HG03064 (cell line): ENCODE data around the gene SLC29A1.
"Not testable (repeated sequence)": the region's sequence is repeated elsewhere in the genome, so short reads cannot be mapped to it uniquely, and the experiment has no call there.

Source experiments
- ATAC-seq: cut with Tn5 transposase; IDR thresholded peaks from one replicate; pipeline ENCODE4 v1.9.1; 2021; ENCODE audit warnings: low read depth; ENCODE audit not compliant: unreplicated experiment

The SLC29A1 gene

DNA sequence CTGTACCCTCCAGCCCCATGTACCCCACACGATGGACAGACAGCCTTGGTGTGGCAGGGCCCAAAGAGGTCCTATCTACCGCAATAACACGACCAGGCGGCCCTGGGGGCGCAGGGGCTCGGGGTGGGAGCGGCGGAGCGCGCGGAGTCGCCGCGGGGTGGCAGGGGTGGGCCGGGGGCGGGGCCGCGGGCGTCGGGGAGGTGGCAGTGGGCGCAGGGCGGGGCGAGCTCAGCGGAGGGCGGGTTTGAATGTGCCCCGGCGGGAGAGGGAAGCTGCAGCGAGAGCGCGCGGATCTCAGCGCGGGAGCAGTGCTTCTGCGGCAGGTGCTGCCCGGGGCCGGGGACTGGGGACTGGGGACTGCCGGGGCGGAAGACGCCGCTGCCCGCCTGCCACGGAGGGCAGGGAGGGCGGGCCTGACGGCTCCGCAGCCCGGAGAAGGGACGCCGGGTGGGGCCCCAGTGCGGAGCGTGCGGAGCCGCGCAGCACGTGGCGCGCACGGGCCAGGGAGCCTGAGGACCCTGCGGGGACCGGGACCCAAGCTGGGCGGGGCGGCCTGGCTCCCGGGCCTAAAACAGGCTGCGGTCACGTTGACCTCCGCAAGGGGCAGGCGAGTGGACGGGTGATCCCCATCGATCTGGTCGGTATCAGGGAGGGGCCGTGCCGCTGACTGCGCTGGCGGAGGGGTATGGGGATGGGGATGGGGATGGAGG lies at the start of gene SLC29A1:
Gene SLC29A1 (plus strand): TSS at position 277 of the 710 bp plus-strand sequence. CDS start 3,719 bp downstream, outside the sequence.
- ATAC-seq = peak; percentile 44

GRCh38 chr6:44176130-44176761 lies 47.1 kb upstream of the SLC29A1 start:
- ATAC-seq = no peak

- peak; percentile 57 for ATAC-seq
These were observed 46.5 kb upstream of the SLC29A1 start for GRCh38 chr6:44176762-44177509.

- no peak for ATAC-seq
These were observed 45.5 kb upstream of the SLC29A1 start for GRCh38 chr6:44177691-44178423.

DNA sequence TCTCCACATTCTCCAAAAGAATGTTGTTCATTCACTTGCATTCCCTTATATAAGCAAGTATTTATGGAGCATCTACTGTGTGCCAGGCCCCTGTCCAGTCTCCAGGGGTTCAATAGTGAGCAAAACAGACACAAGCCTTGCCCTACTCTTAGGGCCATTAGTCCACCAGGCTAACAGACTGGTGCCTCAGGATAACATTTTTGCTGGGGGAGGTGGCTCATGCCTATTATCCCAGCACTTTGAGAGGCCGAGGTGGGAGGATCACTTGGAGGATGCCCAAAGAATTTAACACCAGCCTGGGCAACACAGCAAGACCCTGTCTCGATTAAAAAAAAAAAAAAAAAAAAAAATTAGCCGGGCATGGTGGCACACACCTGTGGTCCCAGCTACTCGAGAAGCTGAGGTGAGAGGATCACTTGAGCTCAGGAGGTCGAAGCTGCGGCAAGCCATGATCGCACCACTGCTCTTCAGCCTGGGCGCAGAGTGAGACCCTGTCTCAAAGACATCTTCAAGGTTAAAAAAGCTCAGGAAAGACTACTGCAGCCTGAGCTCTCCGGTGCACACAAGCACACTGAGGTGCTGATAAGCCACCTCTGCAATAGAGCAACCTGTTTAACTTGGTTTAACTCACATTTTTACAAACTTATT lies 44.8 kb upstream of the SLC29A1 start:
- no peak for ATAC-seq

- no peak for ATAC-seq
These were observed 44.3 kb upstream of the SLC29A1 start for GRCh38 chr6:44179072-44179536.

- no peak for ATAC-seq
These were observed 43.7 kb upstream of the SLC29A1 start for GRCh38 chr6:44179648-44180047.

DNA sequence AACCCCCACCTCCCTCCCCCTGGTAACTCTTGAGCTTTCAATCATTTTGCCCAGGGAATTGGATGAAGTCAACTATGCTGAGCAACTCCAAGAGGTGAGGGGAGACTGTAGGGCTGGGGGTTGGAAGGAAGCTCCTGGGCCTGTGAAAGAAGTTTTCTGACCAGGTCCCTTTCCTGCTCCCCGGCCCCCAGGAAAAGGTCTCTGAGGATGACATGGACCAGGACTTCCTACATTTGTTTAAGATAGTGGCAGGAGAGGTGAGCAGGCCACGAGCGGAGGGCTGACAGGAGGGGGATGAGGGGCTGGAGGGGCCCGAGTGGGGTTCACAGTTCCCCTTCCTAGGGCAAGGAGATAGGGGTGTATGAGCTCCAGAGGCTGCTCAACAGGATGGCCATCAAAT lies 43.0 kb upstream of the SLC29A1 start:
- ATAC-seq = no peak

DNA sequence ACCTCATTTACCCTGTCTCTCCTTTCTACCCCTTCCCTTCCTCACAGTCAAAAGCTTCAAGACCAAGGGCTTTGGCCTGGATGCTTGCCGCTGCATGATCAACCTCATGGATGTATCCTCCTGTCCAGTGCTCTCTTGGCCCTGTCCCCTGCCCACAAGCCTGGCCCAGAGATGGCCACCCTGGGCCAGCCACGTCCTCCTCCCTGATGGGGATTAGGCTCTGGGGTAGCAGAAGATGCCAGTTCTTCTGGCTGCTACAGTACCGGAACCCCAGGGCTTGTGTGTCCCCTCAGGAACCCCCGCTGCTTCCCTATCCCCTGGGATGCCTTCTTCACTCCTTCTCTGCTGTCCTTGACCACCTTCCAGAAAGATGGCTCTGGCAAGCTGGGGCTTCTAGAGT lies 42.5 kb upstream of the SLC29A1 start:
- no peak for ATAC-seq

- not testable (repeated sequence) for ATAC-seq
These were observed 41.6 kb upstream of the SLC29A1 start for GRCh38 chr6:44181784-44182183.

DNA sequence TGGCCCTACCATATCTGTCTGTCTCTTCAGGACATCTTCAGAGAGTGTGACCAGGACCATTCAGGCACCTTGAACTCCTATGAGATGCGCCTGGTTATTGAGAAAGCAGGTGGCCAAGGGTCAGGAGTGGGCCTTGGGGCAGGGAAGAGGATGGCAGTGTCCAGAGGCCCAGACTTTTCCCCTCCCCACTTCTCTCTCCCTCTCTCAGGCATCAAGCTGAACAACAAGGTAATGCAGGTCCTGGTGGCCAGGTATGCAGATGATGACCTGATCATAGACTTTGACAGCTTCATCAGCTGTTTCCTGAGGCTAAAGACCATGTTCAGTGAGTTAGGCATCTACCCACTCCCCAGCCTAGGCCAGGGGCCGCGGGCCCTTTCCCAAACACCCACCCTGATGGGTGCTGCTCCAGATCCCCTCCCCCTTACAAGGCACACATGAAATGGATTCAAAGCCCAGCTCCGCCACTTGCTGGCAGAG lies 40.4 kb upstream of the SLC29A1 start:
- no peak for ATAC-seq

DNA sequence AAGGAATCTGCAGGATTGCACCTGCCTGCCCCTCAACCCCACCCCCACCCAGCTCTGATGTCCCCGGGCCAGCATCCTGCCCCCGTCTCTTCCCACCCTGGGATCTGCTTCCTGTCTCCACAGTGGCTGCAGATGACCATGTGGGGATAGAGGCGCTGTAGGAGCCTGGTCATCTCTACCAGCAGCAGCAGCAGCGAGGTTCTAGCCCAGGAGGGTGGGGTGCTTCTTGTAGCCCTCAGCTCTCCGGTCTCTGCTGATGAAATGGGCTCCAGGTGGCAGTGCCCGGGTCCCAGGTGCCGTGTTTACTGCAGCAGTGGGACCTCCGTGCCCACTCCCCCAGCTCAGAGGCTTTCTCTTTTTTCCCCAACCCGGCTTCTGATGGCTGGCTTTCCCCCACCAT lies 39.6 kb upstream of the SLC29A1 start:
- ATAC-seq = no peak

DNA sequence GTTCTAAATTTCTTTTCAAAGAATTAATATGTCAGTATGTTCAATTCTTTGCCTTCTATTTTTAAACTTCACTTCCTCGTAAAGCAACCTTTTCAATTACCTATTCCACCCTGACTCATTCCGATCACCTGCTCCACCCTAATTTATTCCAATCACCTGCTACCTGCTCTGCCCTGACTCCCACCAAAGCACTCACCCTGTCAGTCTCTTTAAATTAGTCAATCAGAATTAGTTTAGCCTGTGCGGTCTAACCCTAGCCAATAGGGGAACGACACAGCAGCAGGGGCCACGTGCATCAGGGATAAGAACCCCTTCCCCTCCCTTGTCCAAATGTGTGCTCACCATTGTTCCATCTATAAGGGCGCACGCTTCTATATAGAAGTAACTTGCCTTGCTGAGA lies 38.0 kb upstream of the SLC29A1 start:
- not testable (repeated sequence) for ATAC-seq

GRCh38 chr6:44185953-44186634 lies 37.3 kb upstream of the SLC29A1 start:
- ATAC-seq = no peak

GRCh38 chr6:44186635-44187025 lies 36.8 kb upstream of the SLC29A1 start:
- no peak for ATAC-seq

GRCh38 chr6:44188819-44189218 lies 34.6 kb upstream of the SLC29A1 start:
- ATAC-seq = no peak

DNA sequence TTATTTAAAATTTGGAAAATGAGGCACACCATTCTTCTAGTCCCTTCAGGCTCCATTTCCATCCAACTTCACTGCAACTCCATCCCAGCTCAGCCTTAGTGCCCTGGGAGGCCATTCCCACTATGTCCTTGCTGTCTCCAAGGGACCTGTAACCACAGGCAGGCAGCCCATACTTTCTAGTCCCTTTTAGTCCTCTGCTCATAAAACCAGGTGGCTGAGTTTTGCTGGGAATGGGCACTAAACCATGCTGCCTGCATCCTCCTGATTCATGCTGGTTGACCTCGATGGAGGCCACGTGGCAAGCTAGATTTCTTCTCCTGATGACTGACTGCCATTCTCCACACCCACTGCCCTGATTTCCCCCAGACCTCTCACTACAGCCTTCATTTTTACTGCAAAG lies 34.1 kb upstream of the SLC29A1 start:
- no peak for ATAC-seq

- ATAC-seq = no peak
These were observed 32.7 kb upstream of the SLC29A1 start for GRCh38 chr6:44190715-44191114.

DNA sequence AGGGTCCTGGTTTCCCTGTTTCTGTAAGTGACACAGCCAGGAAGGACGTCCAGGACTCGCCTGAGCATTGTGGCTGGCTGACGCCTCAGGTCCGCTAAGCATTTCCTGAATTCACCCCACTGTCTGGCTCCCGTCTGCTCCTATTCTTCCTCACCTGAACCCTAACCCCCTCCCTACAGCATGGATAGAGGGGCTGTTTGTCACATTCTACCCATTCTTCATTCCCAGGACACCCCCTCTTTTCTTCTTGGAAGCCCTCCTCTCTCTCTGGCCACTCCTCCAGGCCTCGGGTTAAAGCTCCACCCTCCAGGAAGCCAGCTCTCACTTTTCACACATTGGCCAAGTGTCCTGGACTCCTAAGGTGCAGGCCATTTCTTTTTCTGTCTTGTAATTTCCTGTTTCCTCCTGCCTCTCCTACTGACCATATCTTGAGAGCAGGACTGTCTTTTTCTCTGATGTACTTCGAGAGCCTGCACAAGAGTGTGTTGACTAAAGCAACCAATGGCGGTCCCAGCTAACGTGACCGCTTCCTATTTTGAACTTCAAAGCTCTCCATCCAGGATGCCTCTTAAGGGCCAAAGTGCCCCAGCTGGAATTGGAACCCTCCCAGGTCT lies 30.9 kb upstream of the SLC29A1 start:
- no peak for ATAC-seq
